Neural progenitor cell (in vitro differentiated cells): ENCODE data around the gene IQSEC3. TPM values are rescaled to one million over a fixed set of nuclear protein-coding genes. Genes with fewer than 3 reads are reported as not detected.
A peak's percentile ranks its signal among the peaks of the same experiment; 100 is the strongest.

ENCODE experiments used
- DNase-seq: peaks from one replicate; pipeline ENCODE4 v3.0.0-alpha.2; 2016; ENCODE audit warnings: low spot score
- H2AFZ ChIP-seq: fragments of 200-600 bp; sonication (generic); replicated peaks from 2 replicates; pipeline ENCODE4 v1.6.1; 2016; ENCODE audit warnings: antibody characterized with exemption
- H3F3A ChIP-seq: fragments of 200-600 bp; sonication (generic); 2 replicates; pipeline ENCODE4 v1.6.1; 2016; ENCODE audit warnings: antibody characterized with exemption, low read depth
- H3K27ac ChIP-seq: fragments of 200-600 bp; sonication (generic); 2 replicates; pipeline ENCODE4 v1.5.1; 2016; ENCODE audit warnings: mild to moderate bottlenecking
- H3K27me3 ChIP-seq: fragments of 200-600 bp; sonication (generic); 2 replicates; pipeline ENCODE4 v1.6.1; 2016; ENCODE audit warnings: mild to moderate bottlenecking, moderate library complexity
- H3K36me3 ChIP-seq: fragments of 200-600 bp; sonication (generic); 2 replicates; pipeline ENCODE4 v1.5.1; 2016
- H3K4me1 ChIP-seq: fragments of 200-600 bp; sonication (generic); 2 replicates; pipeline ENCODE4 v1.6.1; 2016; ENCODE audit warnings: mixed run types
- H3K4me2 ChIP-seq: fragments of 200-600 bp; sonication (generic); 2 replicates; pipeline ENCODE4 v1.6.1; 2016
- H3K4me3 ChIP-seq: fragments of 200-600 bp; sonication (generic); 2 replicates; pipeline ENCODE4 v1.5.1; 2016
- H3K79me2 ChIP-seq: fragments of 200-600 bp; sonication (generic); 2 replicates; pipeline ENCODE4 v1.6.1; 2016; ENCODE audit warnings: low read depth
- H3K9ac ChIP-seq: fragments of 200-600 bp; sonication (generic); 2 replicates; pipeline ENCODE4 v1.6.1; 2016
- H3K9me3 ChIP-seq: fragments of 200-600 bp; sonication (generic); 2 replicates; pipeline ENCODE4 v1.5.1; 2016; ENCODE audit warnings: low read depth
- H4K20me1 ChIP-seq: fragments of 200-600 bp; sonication (generic); 2 replicates; pipeline ENCODE4 v1.6.1; 2016; ENCODE audit warnings: low read depth
- H3K27ac Mint-ChIP-seq: 3 replicates; pipeline ENCODE4 v1.8.0; 2021; ENCODE audit warnings: mixed read lengths
- H3K27me3 Mint-ChIP-seq: 2 replicates; pipeline ENCODE4 v1.8.0; 2022; ENCODE audit warnings: low read depth, mild to moderate bottlenecking, inconsistent platforms, moderate library complexity, mixed read lengths; ENCODE audit not compliant: insufficient read depth
- H3K36me3 Mint-ChIP-seq: 3 replicates; pipeline ENCODE4 v1.8.0; 2021; ENCODE audit warnings: mixed read lengths
- H3K4me1 Mint-ChIP-seq: 3 replicates; pipeline ENCODE4 v1.8.0; 2021; ENCODE audit warnings: mixed read lengths
- H3K4me3 Mint-ChIP-seq: 3 replicates; pipeline ENCODE4 v1.8.0; 2021; ENCODE audit warnings: mild to moderate bottlenecking, moderate library complexity, mixed read lengths
- H3K9me3 Mint-ChIP-seq: 3 replicates; pipeline ENCODE4 v1.8.0; 2020; ENCODE audit warnings: mixed read lengths
- EZH2 ChIP-seq: fragments of 200-600 bp; sonication (generic); IDR thresholded peaks from 2 replicates; pipeline ENCODE4 v1.6.1; 2017; ENCODE audit warnings: antibody characterized with exemption, mild to moderate bottlenecking, moderate library complexity
- EZH2phosphoT487 ChIP-seq: fragments of 200-600 bp; sonication (generic); IDR thresholded peaks from 2 replicates; pipeline ENCODE4 v1.6.1; 2017; ENCODE audit warnings: antibody characterized with exemption
- total RNA-seq: library from RNA; depleted of rRNA; stranded (reverse); fragments of >200 nt; gene quantifications from 2 replicates; pipeline ENCODE4 v1.2.3, GENCODE V29; 2015; ENCODE audit warnings: low replicate concordance
- TF ChIP-seq, protein P1 (sequence below): fragments of 200-600 bp; sonication (generic); IDR thresholded peaks from 2 replicates; pipeline ENCODE4 v1.5.1; 2017; ENCODE audit warnings: antibody characterized with exemption, mild to moderate bottlenecking

IQSEC3 gene
- total RNA-seq, 1 donor from 2014 or later = 0.09 TPM

GRCh38 chr12:167959-168600 lies 101.5 kb downstream of the IQSEC3 start:
- TF ChIP-seq, protein P1, sequence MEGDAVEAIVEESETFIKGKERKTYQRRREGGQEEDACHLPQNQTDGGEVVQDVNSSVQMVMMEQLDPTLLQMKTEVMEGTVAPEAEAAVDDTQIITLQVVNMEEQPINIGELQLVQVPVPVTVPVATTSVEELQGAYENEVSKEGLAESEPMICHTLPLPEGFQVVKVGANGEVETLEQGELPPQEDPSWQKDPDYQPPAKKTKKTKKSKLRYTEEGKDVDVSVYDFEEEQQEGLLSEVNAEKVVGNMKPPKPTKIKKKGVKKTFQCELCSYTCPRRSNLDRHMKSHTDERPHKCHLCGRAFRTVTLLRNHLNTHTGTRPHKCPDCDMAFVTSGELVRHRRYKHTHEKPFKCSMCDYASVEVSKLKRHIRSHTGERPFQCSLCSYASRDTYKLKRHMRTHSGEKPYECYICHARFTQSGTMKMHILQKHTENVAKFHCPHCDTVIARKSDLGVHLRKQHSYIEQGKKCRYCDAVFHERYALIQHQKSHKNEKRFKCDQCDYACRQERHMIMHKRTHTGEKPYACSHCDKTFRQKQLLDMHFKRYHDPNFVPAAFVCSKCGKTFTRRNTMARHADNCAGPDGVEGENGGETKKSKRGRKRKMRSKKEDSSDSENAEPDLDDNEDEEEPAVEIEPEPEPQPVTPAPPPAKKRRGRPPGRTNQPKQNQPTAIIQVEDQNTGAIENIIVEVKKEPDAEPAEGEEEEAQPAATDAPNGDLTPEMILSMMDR = no peak
- TF ChIP-seq EZH2phosphoT487 (no peak), EZH2 (no peak)
- H2AFZ ChIP-seq = no peak overlapping the region
- no peak overlapping the region for H3K4me3 ChIP-seq
- peaks cover 22% of the 10 kb centered on the region for H3F3A ChIP-seq
- H4K20me1 ChIP-seq = no peaks in the 10 kb centered on the region
- Mint-ChIP-seq H3K4me3 (no peak overlapping the region), H3K36me3 (no peaks in the 10 kb centered on the region), H3K27me3 (peaks cover 19% of the 10 kb centered on the region), H3K27ac (no peak overlapping the region), H3K9me3 (no peaks in the 10 kb centered on the region), H3K4me1 (peaks cover 73% of the 10 kb centered on the region)
- peaks cover 11% of the 10 kb centered on the region for H3K27me3 ChIP-seq
- H3K79me2 ChIP-seq = no peaks in the 10 kb centered on the region
- no peak overlapping the region for H3K27ac ChIP-seq
- no peak overlapping the region for H3K4me2 ChIP-seq
- H3K4me1 ChIP-seq = peaks cover 53% of the 10 kb centered on the region
- no peak overlapping the region for H3K9ac ChIP-seq
- H3K36me3 ChIP-seq = no peaks in the 10 kb centered on the region
- no peak for DNase-seq
- H3K9me3 ChIP-seq = no peaks in the 10 kb centered on the region

GRCh38 chr12:168763-169525 lies 102.4 kb downstream of the IQSEC3 start:
- Mint-ChIP-seq H3K27me3 (peaks cover 23% of the 10 kb centered on the region), H3K36me3 (no peaks in the 10 kb centered on the region), H3K27ac (peak overlapping the region; percentile 93), H3K4me1 (peaks cover 75% of the 10 kb centered on the region), H3K9me3 (no peaks in the 10 kb centered on the region), H3K4me3 (peak overlapping the region; percentile 55)
- H3K4me2 ChIP-seq = no peak overlapping the region
- H3K36me3 ChIP-seq = no peaks in the 10 kb centered on the region
- peaks cover 16% of the 10 kb centered on the region for H3F3A ChIP-seq
- no peaks in the 10 kb centered on the region for H4K20me1 ChIP-seq
- H3K27ac ChIP-seq = no peak overlapping the region
- no peak overlapping the region for H2AFZ ChIP-seq
- peaks cover 11% of the 10 kb centered on the region for H3K27me3 ChIP-seq
- no peak for DNase-seq
- H3K4me1 ChIP-seq = peaks cover 53% of the 10 kb centered on the region
- no peak overlapping the region for H3K9ac ChIP-seq
- TF ChIP-seq EZH2 (no peak), EZH2phosphoT487 (no peak)
- TF ChIP-seq, protein P1 = no peak
- no peak overlapping the region for H3K4me3 ChIP-seq
- no peaks in the 10 kb centered on the region for H3K9me3 ChIP-seq
- no peaks in the 10 kb centered on the region for H3K79me2 ChIP-seq

DNA sequence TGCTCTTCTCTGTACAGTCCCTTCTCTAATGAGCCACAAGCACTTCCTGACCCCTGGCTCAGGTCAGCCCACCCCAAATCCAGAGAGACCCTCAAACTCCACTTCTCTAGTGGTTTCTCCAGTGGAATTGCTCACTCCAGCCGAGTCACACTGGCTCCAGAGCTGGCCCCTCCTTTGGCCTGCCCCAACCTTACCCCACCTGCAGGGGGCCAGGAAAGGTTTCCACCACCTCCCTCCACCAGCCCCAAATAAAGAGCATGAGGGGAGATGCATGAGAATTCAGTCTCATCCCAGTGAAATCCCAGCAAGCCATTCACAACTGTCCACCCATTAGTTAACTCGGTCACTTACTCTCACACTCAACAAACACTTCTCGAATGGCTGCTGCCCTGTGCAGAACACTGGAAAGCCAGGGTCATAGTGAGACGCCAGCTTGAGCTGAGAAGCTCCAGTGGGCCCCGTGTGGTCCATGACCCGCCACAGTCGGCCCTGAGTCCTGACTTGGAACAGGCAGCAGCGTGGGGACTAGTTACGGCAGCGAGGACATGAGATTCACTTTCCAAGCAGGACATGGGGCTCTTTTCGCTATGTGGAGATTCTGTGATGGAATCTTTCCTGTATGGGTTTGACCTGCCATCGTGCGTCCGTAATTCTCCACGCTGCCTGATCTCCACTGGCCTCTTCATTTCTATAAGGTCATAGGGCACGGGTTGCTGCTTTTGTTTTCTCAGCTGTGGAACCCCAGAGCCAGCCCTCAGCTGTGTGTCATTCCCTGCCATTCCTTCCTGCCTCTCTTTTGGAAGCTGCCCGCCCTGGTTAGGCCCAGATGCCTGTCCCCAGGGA lies 103.2 kb downstream of the IQSEC3 start:
- DNase-seq = peak; percentile 33
- no peaks in the 10 kb centered on the region for H3K79me2 ChIP-seq
- peaks cover 69% of the 10 kb centered on the region for H3K4me1 Mint-ChIP-seq
- H3K9me3 Mint-ChIP-seq = no peaks in the 10 kb centered on the region
- H3K36me3 Mint-ChIP-seq = no peaks in the 10 kb centered on the region
- peak overlapping the region; percentile 93 for H3K27ac Mint-ChIP-seq
- TF ChIP-seq, protein P1 = peak; percentile 31
- TF ChIP-seq EZH2 = no peak
- no peak overlapping the region for H3K27ac ChIP-seq
- H3F3A ChIP-seq = peaks cover 16% of the 10 kb centered on the region
- H3K36me3 ChIP-seq = no peaks in the 10 kb centered on the region
- H2AFZ ChIP-seq = peak overlapping the region; percentile 89
- H3K9me3 ChIP-seq = no peaks in the 10 kb centered on the region
- peak overlapping the region; percentile 37 for H3K4me2 ChIP-seq
- peaks cover 45% of the 10 kb centered on the region for H3K4me1 ChIP-seq
- peaks cover 20% of the 10 kb centered on the region for H3K27me3 Mint-ChIP-seq
- H4K20me1 ChIP-seq = no peaks in the 10 kb centered on the region
- no peak overlapping the region for H3K9ac ChIP-seq
- H3K4me3 Mint-ChIP-seq = peak overlapping the region; percentile 55
- peaks cover 11% of the 10 kb centered on the region for H3K27me3 ChIP-seq
- no peak overlapping the region for H3K4me3 ChIP-seq
